ENCODE results near the gene PEAK1.

GRCh38 chr15:77178411-77178810, 241.5 kb downstream of the PEAK1 start:
- TF ChIP-seq CTCF (IDR thresholded peaks at IDR 0.05; ENCODE audit: insufficient read depth, low read length, poor library complexity, severe bottlenecking) (no peak), EZH2phosphoT487 (conservative IDR thresholded peaks at IDR 0.05; ENCODE audit: low read length) (no peak)

Measured in SU-DHL-6 (cell line).